SKM-1 (cell line): Measurements from ENCODE around the gene EXOC3.

Experiments used
- DNase-seq: peaks from one replicate; lab custom pipeline; 2025; ENCODE audit not compliant: unreplicated experiment; lab: John Stamatoyannopoulos, UW

EXOC3 gene

GRCh38 chr5:437281-437771, 5.7 kb upstream of the EXOC3 start:
- no peak for DNase-seq

- no peak for DNase-seq
Observed at GRCh38 chr5:438481-438981, 4.4 kb upstream of the EXOC3 start.

- DNase-seq, result no peak
Observed at GRCh38 chr5:439181-439580, 3.8 kb upstream of the EXOC3 start.

GRCh38 chr5:439636-440035, 3.3 kb upstream of the EXOC3 start:
- no peak for DNase-seq

GRCh38 chr5:440401-441201, 2.4 kb upstream of the EXOC3 start:
- DNase-seq, result peak; percentile 53

GRCh38 chr5:441996-442334, 1.0 kb upstream of the EXOC3 start:
- DNase-seq, result no peak

- DNase-seq, result no peak
Observed at GRCh38 chr5:443239-444151, 519 bp downstream of the EXOC3 start.

GRCh38 chr5:444226-444625, 1.2 kb downstream of the EXOC3 start:
- no peak for DNase-seq

- no peak for DNase-seq
Observed at GRCh38 chr5:445591-445990, 2.6 kb downstream of the EXOC3 start.

GRCh38 chr5:446066-446882, 3.3 kb downstream of the EXOC3 start:
- DNase-seq, result no peak

GRCh38 chr5:446883-447263, 3.9 kb downstream of the EXOC3 start:
- peak; percentile 51 for DNase-seq

GRCh38 chr5:447501-447900, 4.5 kb downstream of the EXOC3 start:
- no peak for DNase-seq

GRCh38 chr5:448061-448765, 5.2 kb downstream of the EXOC3 start:
- DNase-seq, result no peak

GRCh38 chr5:448766-449090, 5.8 kb downstream of the EXOC3 start:
- no peak for DNase-seq

- no peak for DNase-seq
Observed at GRCh38 chr5:449151-449550, 6.2 kb downstream of the EXOC3 start.

- no peak for DNase-seq
Observed at GRCh38 chr5:451587-452458, 8.8 kb downstream of the EXOC3 start.

GRCh38 chr5:452978-453710, 10.2 kb downstream of the EXOC3 start:
- no peak for DNase-seq

GRCh38 chr5:453725-454481, 10.9 kb downstream of the EXOC3 start:
- no peak for DNase-seq
